Osteoblast (primary cell): ENCODE data around the gene TEX38. TPM values are rescaled to one million over a fixed set of nuclear protein-coding genes. Genes with fewer than 3 reads are reported as not detected.
"Not testable (repeated sequence)": the region's sequence is repeated elsewhere in the genome, so short reads cannot be mapped to it uniquely, and the experiment has no call there.

Experiments
- DNase-seq: peaks from one replicate; pipeline ENCODE4 v3.0.0; 2011; ENCODE audit warnings: low spot score, mixed read lengths; ENCODE audit not compliant: insufficient read length; ENCODE audit errors: missing footprints
- H2AFZ ChIP-seq: 2 replicates; pipeline ENCODE4 v1.6.0; 2011; ENCODE audit warnings: mild to moderate bottlenecking, low read length
- H3K27ac ChIP-seq: 2 replicates; pipeline ENCODE4 v1.5.1; 2011; ENCODE audit warnings: mild to moderate bottlenecking, low read depth, low read length, moderate library complexity
- H3K27me3 ChIP-seq: 2 replicates; pipeline ENCODE4 v1.6.0; 2012; ENCODE audit warnings: mild to moderate bottlenecking, control low read depth, inconsistent platforms, low read length, moderate library complexity; ENCODE audit not compliant: insufficient read depth
- H3K36me3 ChIP-seq: 2 replicates; pipeline ENCODE4 v1.5.1; 2011; ENCODE audit warnings: mild to moderate bottlenecking, low read length, control low read depth, moderate library complexity; ENCODE audit not compliant: insufficient read depth
- H3K4me1 ChIP-seq: 2 replicates; pipeline ENCODE4 v1.5.1; 2011; ENCODE audit warnings: mild to moderate bottlenecking, low read length, control low read depth, moderate library complexity; ENCODE audit not compliant: insufficient read depth
- H3K4me2 ChIP-seq: 2 replicates; pipeline ENCODE4 v1.6.0; 2011; ENCODE audit warnings: mild to moderate bottlenecking, low read length; ENCODE audit not compliant: insufficient read depth
- H3K4me3 ChIP-seq: fragments of 200-600 bp; sonication (generic); 3 replicates; pipeline ENCODE4 v1.5.1; 2012; ENCODE audit warnings: mild to moderate bottlenecking, low read length, inconsistent platforms; ENCODE audit not compliant: insufficient read depth
- H3K79me2 ChIP-seq: 2 replicates; pipeline ENCODE4 v1.6.0; 2012; ENCODE audit warnings: mild to moderate bottlenecking, low read length, control low read depth, inconsistent platforms; ENCODE audit not compliant: insufficient read depth
- H3K9me3 ChIP-seq: 2 replicates; pipeline ENCODE4 v1.5.1; 2011; ENCODE audit warnings: low read depth, low read length, control low read depth
- H4K20me1 ChIP-seq: 2 replicates; pipeline ENCODE4 v1.6.0; 2012; ENCODE audit warnings: mild to moderate bottlenecking, low read length, control low read depth; ENCODE audit not compliant: insufficient read depth
- total RNA-seq: library from RNA; depleted of rRNA; stranded (reverse); fragments of >200 nt; gene quantifications from 2 replicates; pipeline ENCODE4 v1.2.3, GENCODE V29; 2012
- TF ChIP-seq, protein P1 (sequence below): IDR thresholded peaks from 2 replicates; pipeline ENCODE4 v1.5.1; 2011; ENCODE audit warnings: mild to moderate bottlenecking, low read depth, low read length, moderate library complexity; ENCODE audit errors: extremely low read depth

The TEX38 gene
- total RNA-seq, 1 donor = not detected

DNA sequence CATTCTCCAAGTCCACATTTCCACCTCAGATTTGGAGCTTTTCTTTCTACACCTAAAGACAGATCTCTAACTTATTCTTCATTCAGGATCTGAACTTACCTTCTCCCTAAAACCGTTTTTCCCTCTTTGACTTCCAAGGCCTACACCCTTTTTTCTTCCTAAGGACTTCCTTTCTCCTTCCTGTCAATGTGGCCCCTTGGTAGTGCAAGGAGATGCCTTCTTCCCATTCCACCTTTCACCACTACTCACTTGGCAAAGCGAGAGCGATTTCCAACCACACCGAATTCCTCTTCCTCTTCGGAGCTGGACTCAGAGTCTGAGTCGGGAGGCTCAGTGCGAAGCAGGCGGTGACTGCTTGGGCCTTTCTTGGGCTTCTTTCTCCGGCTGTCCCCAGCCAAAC lies 46.0 kb downstream of the TEX38 start:
- Histone ChIP-seq H3K36me3 (peaks cover 13% of the 10 kb centered on the region), H3K79me2 (peaks cover 36% of the 10 kb centered on the region), H3K9me3 (no peaks in the 10 kb centered on the region), H3K27me3 (peaks cover 1% of the 10 kb centered on the region), H2AFZ (no peak overlapping the region), H3K27ac (peak overlapping the region; percentile 77), H3K4me1 (peaks cover 14% of the 10 kb centered on the region), H3K4me3 (peak overlapping the region; percentile 94), H4K20me1 (peaks cover 18% of the 10 kb centered on the region), H3K4me2 (peak overlapping the region; percentile 98)
- peak; percentile 35 for DNase-seq
- TF ChIP-seq, protein P1, sequence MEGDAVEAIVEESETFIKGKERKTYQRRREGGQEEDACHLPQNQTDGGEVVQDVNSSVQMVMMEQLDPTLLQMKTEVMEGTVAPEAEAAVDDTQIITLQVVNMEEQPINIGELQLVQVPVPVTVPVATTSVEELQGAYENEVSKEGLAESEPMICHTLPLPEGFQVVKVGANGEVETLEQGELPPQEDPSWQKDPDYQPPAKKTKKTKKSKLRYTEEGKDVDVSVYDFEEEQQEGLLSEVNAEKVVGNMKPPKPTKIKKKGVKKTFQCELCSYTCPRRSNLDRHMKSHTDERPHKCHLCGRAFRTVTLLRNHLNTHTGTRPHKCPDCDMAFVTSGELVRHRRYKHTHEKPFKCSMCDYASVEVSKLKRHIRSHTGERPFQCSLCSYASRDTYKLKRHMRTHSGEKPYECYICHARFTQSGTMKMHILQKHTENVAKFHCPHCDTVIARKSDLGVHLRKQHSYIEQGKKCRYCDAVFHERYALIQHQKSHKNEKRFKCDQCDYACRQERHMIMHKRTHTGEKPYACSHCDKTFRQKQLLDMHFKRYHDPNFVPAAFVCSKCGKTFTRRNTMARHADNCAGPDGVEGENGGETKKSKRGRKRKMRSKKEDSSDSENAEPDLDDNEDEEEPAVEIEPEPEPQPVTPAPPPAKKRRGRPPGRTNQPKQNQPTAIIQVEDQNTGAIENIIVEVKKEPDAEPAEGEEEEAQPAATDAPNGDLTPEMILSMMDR = no peak

DNA sequence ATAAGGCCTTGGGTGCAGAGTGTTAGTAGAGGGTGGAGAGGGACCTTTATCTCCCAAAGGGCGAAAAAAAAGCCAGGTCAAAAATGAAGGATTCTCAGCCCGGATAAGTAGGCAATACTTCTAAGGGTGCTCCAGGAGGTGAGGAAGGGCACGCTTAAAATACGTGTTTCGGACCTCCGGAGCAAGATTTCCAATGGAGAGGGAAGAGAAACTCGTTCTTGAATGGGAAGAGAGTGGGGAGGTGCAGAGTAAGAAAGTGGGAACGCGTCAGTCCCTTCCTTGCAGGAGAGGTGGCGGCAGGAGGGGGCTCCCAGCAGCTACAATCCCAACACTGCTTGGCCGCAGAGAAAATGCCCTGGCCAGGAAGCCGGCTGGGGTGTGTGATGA lies 46.7 kb downstream of the TEX38 start:
- Histone ChIP-seq H3K36me3 (peaks cover 13% of the 10 kb centered on the region), H3K4me3 (peak overlapping the region; percentile 94), H3K27me3 (peaks cover 5% of the 10 kb centered on the region), H3K79me2 (peaks cover 33% of the 10 kb centered on the region), H3K4me1 (peaks cover 14% of the 10 kb centered on the region), H2AFZ (peak overlapping the region; percentile 87), H3K4me2 (peak overlapping the region; percentile 98), H4K20me1 (peaks cover 16% of the 10 kb centered on the region), H3K9me3 (no peaks in the 10 kb centered on the region), H3K27ac (peak overlapping the region; percentile 77)
- TF ChIP-seq, protein P1 = no peak
- DNase-seq = no peak

DNA sequence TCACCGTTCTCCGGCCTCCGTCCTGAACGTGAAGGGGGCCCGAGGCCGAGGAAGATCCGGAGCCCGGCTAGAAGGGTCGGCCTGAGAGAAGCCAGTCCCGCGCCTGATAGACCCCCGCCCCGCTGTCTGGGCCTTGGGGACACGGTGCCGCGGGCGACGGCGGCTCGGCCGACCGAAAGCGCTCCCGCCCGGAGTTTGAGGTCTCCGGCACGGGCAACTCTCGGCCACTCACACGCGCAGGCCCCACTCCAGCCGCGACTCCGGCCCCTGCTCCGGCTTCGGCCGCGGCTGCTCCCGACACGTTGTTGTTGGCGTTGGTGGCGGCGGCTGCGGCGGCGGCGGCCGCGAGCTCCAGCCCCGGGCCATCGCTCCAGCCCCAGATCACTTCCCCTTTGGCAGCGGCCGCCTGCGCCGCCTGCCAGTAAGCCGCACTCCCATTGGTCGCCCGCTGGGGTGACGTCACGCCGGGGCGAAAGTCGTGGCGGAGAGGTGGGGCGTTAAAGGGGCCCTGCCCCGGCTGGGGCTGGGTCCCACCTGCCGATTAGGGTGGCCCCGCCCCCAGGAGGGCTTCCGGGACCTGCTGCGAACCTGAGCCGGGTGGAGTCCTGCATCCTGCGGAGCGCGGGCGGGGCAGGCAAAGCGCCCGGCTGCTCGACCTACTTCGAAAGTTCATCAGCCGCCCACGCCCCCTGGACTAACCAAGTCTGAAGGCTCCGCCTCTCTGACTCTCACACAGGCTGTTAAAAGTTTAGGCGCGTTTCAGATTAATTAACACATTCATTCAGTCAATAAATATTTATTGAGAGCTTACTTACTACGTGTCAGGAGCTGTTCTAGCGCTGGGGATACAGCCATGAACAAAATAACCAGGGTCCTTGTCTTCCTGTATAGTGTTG lies 47.3 kb downstream of the TEX38 start, which contains the start of gene EFCAB14:
Gene EFCAB14, minus strand, starts transcription at position 388 of the 896 bp plus-strand sequence. CDS start 1,027 bp downstream, outside the sequence.
- TF ChIP-seq, protein P1 = no peak
- Histone ChIP-seq H3K36me3 (peaks cover 8% of the 10 kb centered on the region), H3K4me2 (peak within 1 kb of the TSS; percentile 98), H3K27me3 (peaks cover 5% of the 10 kb centered on the region), H3K9me3 (no peaks in the 10 kb centered on the region), H3K4me1 (peaks cover 14% of the 10 kb centered on the region), H3K27ac (peak within 1 kb of the TSS; percentile 77), H4K20me1 (peaks cover 16% of the 10 kb centered on the region), H2AFZ (peak within 1 kb of the TSS; percentile 90), H3K4me3 (peak within 1 kb of the TSS; percentile 94), H3K79me2 (peaks cover 33% of the 10 kb centered on the region)
- peak; percentile 99 for DNase-seq

DNA sequence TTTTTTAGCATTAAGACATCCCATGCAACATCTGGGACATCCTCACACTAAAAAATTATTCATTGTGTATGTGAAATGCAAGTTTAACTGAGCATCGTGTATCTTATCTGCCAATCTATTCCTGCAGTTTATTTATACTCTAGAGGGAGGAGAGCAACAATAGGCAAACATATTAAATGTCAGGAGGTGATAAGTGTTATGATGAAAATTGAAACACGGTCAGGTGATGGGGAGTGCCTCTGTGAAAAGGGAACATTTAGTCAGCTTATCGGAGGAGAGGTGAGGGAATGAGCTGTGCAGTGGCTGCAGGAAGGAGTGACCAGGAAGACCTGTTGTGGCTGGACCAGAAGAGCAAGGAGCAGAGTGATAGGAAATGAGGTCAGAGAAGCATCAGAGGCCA lies 48.0 kb downstream of the TEX38 start:
- peak overlapping the region; percentile 90 for H2AFZ ChIP-seq
- peak overlapping the region; percentile 94 for H3K4me3 ChIP-seq
- H3K36me3 ChIP-seq = peaks cover under 1% of the 10 kb centered on the region
- peak overlapping the region; percentile 98 for H3K4me2 ChIP-seq
- peaks cover 5% of the 10 kb centered on the region for H3K27me3 ChIP-seq
- H3K4me1 ChIP-seq = peaks cover 14% of the 10 kb centered on the region
- no peaks in the 10 kb centered on the region for H3K9me3 ChIP-seq
- peaks cover 16% of the 10 kb centered on the region for H4K20me1 ChIP-seq
- DNase-seq = peak; percentile 54
- TF ChIP-seq, protein P1 = no peak
- peaks cover 31% of the 10 kb centered on the region for H3K79me2 ChIP-seq
- H3K27ac ChIP-seq = no peak overlapping the region

DNA sequence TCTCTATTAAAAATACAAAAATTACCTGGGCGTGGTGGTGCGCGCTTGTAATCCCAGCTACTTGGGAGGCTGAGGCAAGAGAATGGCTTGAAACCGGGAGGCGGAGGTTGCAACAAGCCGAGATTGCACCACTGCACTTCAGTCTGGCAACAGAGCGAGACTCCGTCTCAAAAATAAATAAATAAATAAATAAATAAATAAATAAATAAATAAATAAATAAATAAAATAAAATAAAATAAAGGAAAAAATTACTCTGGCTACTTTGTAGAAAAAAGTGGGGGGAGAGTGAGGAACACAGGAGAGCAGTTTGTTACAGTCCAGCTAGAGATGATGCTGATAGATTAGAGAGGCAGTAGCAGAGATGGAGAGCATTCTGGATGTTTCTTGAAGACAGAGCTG lies 48.7 kb downstream of the TEX38 start:
- not testable (repeated sequence) for H3K4me2 ChIP-seq, H3K27me3 ChIP-seq, H3K9me3 ChIP-seq, H3K4me3 ChIP-seq, H2AFZ ChIP-seq, DNase-seq, H3K27ac ChIP-seq, H3K36me3 ChIP-seq
- peaks cover 31% of the 10 kb centered on the region for H3K79me2 ChIP-seq
- peaks cover 14% of the 10 kb centered on the region for H3K4me1 ChIP-seq
- peaks cover 16% of the 10 kb centered on the region for H4K20me1 ChIP-seq
